H1 (cell line): ENCODE data around the gene ITPR1.

Source experiments
- EP300 ChIP-seq, 2 experiments: IDR thresholded peaks; 1 replicate in 1 of 2; 2 replicates in 1 of 2; pipeline ENCODE4 v1.6.1; 2011 to 2012; ENCODE audit warnings: low read depth in 2 of 2, low read length in 2 of 2, mild to moderate bottlenecking in 2 of 2, borderline replicate concordance in 1 of 2, inconsistent platforms in 1 of 2, moderate library complexity in 1 of 2
- ZNF274 ChIP-seq: IDR thresholded peaks from 2 replicates; pipeline ENCODE4 v1.7.0; 2012; ENCODE audit warnings: low read length, borderline replicate concordance; ENCODE audit errors: extremely low read depth

DNA sequence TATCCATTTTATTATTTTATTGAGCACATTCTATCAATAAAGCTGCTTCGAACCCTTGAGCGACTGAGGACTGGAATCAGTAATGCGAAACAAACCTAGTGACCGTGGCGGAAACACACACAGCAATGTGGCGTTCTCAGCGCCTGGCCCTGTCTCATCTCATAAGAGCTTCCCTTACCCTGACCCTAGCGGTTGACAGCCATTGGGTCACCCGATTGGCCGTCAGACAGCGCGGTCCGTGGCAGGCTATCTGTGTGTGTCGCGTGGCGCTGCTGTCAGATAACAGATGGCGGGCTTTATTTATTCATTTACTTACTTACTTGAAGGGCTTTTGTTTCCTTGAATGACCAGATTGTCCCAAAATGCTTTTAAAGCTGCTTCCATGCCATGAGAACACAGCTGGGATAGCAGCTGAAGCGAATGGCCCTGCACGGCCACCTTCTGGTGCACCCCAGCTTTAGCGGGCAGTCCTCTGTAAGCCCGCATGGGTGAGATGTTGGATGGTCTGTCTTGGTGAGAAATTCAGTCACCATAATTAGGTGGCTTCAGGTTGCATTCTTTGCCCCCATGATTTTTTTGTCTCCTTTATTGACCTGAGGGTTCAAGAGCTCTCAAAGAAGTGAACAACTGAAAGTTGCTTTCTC is 270.6 kb downstream of the ITPR1 start:
- no peak for TF ChIP-seq ZNF274
- TF ChIP-seq EP300 (IDR thresholded peaks at IDR 0.05; ENCODE audit: borderline replicate concordance in 1 of 2, low read depth in 2 of 2, low read length in 2 of 2) = no peak
